ENCODE results near the gene ANKS4B.
A peak's percentile ranks its signal among the peaks of the same experiment; 100 is the strongest.
"Not testable (repeated sequence)": the region's sequence is repeated elsewhere in the genome, so short reads cannot be mapped to it uniquely, and the experiment has no call there.

ANKS4B gene, protein sequence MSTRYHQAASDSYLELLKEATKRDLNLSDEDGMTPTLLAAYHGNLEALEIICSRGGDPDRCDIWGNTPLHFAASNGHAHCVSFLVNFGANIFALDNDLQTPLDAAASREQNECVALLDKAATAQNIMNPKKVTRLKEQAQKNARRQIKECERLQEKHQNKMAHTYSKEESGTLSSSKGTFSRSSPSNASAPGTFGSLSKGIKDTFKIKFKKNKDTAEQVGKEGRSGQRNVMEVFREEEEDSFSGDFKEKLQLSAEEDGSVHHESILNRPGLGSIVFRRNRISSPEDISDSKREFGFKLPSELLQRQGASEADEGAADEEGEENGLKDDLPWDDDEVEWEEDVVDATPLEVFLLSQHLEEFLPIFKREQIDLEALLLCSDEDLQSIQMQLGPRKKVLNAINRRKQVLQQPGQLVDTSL

DNA sequence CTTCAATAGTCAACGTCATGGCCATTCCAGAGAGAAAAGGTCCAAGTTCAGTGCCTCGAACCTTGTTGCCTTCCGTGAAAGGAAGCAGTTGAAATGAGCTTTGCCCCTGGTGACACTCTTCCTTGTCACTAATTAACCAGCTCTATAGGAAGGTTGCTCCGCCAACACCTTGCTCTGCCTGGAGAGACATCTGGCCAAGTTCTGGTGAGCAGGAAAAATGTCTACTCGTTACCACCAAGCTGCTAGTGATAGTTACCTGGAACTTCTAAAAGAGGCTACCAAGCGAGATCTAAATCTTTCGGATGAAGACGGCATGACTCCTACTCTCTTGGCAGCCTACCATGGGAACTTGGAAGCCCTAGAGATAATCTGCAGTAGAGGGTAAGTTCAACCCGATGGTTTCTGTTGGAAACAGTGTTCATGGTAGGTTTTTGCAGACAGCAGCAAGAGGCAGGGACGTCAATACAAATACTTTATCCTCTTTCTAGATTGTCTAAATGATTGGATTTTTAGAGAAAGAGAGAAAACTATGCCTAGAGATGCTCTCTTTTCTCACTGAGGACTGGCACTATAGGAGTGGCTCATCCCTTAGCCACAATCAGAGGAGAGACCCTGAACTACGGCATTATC is at the start of gene ANKS4B:
Gene ANKS4B (plus strand): TSS at position 179 of the 630 bp plus-strand sequence. CDS start 39 bp downstream, at position 218.
- DNase-seq, result no peak

DNA sequence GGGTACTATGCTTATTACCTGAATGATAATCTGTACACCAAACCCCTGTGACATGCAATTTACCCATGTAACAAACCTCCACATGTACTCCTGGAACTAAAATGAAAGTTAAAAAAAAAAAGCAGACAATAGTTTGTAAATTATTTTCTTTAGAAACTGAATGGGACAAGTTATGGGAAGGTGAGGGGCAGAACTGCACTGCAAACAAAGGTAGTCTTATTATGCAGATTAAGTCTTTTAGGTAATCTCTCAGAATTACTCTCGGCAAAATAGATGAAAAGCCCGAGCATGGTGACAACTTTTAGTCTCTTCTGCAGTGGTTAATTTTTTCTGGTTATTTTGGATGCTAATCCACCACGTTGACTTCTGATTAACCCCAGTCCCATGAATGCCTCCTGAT is 49.5 kb upstream of the ANKS4B start:
- DNase-seq, result no peak

DNA sequence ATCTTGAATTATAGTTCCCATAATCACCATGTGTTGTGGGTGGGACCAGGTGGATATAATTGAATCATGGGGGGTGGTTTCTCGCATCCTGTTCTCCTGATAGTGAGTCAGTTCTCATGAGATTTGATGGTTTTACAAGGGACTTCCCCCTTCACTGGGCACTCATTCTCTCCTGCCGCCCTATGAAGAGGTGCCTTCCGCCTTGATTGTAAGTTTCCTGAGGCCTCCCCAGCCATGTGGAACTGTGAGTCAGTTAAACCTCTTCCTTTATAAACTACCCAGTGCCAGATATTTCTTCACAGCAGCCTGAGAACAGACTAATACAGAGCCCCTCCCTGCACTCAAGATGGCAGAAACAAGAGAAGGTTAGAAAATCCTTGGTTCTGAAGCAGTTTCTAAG is 48.7 kb upstream of the ANKS4B start:
- no peak for DNase-seq

DNA sequence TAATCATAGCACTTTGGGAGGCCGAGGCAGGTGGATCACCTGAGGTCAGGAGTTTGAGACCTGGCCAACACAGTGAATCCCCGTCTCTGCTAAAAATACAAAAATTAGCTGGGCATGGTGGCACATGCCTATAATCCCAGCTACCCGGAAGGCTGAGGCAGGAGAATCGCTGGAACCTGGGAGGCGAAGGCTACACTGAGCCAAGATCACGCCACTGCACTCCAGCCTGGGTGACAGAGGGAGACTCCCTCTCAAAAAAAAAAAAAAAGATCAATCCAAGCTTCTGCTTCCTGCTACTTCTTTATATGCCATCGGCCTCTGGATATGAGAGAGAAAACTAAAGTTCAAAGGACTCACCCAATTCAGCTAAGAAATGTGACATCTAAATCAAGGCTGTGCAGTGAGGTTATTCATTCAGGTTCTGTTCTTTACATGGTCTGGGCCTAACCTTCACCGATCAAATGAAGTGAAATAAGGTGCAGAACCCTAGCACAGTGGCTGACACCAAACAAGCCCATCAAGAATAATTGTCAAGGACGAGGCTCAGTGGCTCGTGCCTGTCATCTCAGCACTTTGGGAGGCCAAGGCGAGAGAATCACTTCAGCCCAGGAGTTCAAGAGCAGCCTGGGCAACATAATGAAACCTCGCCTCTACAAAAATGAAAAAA is 47.7 kb upstream of the ANKS4B start:
- no peak for DNase-seq

DNA sequence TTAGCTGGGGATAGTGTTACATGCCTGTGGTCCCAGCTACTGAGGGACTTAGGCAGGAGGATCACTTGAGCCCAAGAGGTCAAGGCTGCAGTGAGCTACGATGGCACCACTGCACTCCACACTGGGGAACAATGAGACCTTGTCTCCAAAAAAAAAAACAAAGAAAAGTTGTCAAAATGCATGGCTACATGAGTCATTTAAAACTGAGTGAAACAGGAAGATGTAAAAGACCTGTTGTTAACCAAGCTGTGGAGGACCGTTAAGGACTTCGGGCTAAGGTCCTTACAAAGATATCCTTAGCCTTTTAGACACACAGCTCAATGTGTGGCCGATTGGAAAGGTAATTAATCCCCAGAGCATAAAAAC is 47.2 kb upstream of the ANKS4B start:
- DNase-seq, result no peak

GRCh38 chr16:21189311-21189710 is 44.2 kb upstream of the ANKS4B start:
- no peak for DNase-seq

GRCh38 chr16:21190013-21190412 is 43.5 kb upstream of the ANKS4B start:
- no peak for DNase-seq

DNA sequence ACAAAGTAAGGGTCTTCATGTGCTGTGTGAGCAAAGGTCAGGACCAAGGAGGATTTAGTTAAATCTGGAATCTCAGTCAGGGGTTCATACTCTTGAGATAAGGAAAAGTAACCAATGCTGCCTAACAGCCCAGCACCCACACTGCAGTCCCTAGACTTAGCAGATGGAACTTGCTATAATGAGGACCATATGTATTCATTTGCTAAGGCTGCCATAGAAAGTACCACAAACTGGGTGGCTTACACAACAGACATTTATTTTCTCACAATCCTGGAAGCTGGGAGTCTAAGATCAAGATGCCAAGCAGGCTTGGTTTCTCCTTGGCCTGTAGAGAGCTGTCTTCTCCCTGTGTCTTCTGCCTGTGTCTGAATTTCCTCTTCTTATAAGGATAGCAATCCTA is 42.9 kb upstream of the ANKS4B start:
- DNase-seq, result no peak

DNA sequence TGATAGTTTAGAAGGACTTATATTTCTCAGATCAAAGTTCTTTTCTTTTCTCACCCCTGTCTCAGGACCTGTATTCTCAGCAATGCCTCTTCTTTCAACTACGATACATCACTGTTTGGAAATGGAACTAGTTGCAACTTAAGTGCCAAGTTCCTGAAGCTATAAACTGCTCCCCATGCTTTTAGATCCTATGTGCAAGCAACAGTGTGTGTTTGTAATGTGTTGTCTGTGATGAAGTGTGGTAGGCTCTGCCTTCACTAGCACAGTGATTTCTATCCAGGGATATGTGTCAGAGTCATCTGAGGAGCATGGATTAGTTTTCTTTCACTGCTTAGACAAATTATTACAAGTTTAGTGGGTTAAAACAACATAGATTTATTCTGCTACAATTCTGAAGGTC is 40.5 kb upstream of the ANKS4B start:
- no peak for DNase-seq

DNA sequence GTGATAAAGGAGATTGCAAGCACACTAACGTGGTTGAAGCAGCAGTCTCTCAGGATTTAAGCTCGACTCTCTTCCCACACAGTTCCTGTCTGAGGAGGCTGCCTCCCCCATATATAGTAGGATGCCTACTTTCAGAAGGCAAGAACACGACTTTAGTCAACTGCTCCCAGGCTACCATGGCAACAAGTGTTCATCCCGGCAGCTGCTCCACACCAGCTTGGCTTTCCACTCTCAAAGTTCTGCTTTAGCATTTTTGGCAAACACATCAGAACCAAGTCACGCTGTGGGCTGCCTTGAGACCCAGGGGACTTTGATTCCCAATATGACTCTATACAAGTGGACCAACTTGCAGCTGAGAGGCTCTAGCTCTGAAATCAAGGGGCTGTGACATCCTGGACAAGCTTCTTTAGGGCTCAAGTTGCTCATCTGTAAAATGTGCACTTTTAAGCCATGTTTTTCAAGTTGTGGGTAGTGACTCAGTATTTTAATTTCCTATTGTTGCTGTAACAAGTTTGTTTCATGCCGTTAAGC is 38.7 kb upstream of the ANKS4B start:
- DNase-seq, result no peak

GRCh38 chr16:21195330-21195729 is 38.2 kb upstream of the ANKS4B start:
- DNase-seq, result not testable (repeated sequence)

GRCh38 chr16:21197112-21197511 is 36.4 kb upstream of the ANKS4B start:
- DNase-seq, result no peak

DNA sequence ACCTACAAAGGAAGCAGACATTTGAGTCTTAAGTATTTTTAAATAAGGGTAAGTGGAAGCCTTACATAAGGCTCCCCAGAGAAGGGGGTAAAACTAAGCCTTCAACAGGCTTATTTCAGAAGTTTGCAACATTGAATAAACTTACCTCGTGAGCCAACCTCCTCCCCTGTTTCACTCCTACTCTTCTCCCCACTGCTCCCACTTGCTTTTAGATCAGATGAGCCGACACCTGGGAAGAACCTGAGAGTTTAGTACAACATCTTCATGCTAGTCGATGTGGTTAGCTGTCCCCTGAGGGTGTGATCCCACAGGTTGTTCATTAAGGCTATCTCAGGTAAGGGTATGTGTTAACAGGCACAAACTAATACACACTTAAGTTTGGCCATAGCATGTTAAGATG is 35.9 kb upstream of the ANKS4B start:
- DNase-seq, result no peak

GRCh38 chr16:21199607-21200218 is 33.8 kb upstream of the ANKS4B start:
- DNase-seq, result no peak

DNA sequence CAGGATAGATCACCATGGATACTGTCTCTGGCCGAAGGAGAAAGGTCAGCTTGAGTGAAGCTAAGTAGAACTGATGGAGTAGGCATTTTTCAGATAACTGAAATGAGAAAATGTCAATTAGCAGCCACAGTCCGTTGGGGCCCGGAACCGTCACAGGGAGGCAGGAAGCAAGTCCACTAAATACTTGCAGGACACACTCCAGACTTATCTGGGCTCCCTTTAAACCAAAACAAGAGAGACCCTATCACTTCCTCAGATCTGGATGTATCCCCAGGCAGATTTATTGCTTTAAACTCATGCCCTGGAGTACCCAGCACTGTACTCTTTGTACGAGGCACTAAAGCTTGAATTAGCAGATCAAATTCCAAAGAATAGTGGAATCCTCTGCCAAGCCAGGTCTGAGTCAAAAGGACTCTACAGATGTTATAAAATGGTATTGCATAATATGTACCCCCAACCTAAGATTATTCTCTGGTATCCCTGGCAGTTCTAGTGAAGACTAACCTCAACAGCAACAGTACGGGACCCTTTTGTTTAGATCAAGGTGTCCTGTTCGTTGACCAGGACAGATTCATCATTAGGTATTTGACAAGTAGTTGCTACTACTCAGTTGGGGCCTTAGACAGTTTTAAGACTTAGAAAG is 30.2 kb upstream of the ANKS4B start:
- DNase-seq, result peak; percentile 57

DNA sequence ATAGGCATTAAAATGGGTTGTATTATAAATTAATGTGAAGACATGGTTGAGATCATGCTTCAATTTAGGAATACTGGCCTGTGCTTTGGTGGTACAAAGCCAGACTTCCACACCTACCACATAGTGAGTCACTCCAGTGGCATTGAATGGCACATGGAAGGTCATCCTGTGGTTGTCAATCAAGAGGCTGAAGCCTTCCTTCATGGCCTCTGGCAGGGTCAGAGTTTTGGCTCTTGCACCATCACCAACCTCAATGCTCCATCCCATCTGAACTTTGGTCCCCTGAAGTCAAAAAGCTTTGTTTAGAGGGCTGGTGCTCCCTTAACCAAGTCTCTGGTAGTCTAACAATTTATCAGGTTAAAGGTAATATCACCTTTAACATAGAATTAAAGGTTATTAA is 28.2 kb upstream of the ANKS4B start:
- DNase-seq, result no peak

- DNase-seq, result no peak
Observed at GRCh38 chr16:21206550-21206949, 26.9 kb upstream of the ANKS4B start.

- no peak for DNase-seq
Observed at GRCh38 chr16:21208446-21209230, 24.9 kb upstream of the ANKS4B start.

- DNase-seq, result no peak
Observed at GRCh38 chr16:21211486-21211885, 22.0 kb upstream of the ANKS4B start, which contains the start of gene ZP2. Gene ZP2 (minus strand): TSS chr16:21211574. CDS start chr16:21211547, 27 bp downstream.

DNA sequence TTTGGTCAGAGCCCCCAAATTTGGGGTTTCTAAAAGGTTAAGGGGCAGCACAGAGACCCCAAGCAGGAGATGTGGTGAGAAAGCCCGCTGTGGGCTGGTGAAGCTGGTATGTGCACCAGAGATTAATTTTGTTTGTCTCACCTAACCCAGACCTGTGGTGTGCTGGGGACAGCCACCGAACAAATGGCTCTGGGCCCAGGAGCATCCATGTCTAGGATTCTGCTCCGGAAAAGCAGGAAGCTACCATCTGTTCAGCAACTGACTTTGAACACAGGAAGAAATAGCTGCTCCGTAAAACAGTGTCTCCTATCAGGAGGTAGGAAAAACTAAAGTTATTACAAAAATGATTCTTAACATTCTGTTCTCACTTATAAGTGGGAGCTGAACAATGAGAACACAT is 19.4 kb upstream of the ANKS4B start:
- DNase-seq, result no peak

DNA sequence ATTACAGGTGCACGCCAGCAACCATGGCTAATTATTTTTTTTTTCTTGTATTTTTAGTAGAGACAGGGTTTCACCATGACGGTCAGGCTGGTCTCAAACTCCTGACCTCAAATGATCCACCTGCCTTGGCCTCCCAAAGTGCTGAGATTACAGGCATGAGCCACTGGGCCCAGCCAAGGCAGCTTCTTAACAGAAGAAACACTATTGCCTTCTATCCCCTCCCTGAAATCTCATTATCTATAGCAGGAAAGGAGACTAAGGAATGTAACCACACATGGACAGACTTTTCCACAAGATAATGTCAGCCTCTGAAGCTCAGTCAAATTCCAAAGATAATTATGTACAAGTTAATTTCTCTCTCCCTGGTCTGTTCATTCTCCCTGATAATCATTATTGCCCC is 16.4 kb upstream of the ANKS4B start:
- DNase-seq, result no peak

DNA sequence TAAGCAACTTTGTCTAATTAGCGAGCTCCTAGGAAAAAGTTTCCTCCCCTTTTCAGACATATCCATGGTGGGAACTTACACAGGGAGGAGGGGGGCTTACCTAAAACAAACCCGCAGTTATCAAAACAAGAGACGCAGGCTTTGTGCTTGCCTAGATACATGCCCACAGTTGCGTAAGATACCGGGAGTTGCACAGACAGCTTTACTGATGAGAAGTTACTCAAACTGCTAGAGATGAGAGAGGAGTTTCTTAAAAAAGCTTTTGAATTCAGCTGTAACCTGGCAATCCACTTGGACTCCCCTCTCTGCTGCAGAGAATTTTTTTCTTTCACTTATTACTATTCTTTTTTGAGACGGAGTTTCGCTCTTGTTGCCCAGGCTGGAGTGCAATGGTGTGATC is 15.3 kb upstream of the ANKS4B start:
- DNase-seq, result no peak
